Measurements from ENCODE around the gene SLC9A3.
"Not testable (repeated sequence)": the region's sequence is repeated elsewhere in the genome, so short reads cannot be mapped to it uniquely, and the experiment has no call there.

SLC9A3 gene

DNA sequence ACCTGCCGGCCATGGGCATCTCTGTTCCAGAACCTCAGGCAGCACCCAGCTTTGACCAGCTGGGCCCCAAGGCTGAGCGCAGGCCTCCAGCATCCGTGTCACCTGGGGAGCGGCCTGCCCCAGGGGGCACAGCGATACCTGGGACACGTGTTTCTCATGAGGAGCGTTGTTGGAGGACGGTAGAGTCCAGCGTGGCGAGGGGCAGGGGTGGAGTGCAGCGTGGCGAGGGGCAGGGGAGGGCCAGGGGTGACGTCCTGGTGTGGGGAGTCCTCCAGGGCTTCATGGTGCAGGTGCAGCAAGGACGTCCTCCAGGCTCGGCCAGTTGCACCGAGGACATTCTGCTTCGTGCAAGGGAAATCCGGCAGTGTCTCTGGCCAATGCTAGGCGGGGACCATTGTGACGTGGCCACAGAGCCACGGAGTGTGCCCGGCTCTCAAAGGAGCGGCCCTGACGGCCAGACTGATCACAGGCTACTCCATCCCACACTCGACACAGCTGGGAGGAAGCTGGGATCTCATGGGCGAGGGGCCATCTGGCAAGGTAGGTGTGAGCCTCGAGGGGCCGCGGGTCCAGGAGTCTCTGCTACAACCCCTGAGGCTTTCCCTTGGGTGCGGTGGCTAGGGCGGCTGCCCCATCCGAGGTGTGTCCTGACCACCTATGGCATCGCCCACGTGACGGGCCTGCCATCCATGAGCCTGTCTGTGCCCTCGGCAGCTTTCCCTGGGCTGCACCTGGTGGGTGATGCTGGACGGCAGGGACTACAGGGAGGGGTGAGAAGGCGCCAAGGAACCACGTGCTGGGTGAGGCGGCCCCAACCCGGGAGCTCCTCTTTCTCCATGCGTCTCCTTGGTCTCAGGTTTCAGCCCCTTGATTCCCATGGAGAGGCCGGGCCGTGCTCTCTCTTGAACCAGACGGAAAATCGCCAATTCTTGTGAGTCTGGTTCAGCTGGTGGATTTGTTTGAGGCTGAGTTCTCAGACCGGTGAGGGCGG, 33.8 kb downstream of the SLC9A3 start:
- no peak for DNase-seq (ENCODE audit: low read depth in 2 of 2)

DNA sequence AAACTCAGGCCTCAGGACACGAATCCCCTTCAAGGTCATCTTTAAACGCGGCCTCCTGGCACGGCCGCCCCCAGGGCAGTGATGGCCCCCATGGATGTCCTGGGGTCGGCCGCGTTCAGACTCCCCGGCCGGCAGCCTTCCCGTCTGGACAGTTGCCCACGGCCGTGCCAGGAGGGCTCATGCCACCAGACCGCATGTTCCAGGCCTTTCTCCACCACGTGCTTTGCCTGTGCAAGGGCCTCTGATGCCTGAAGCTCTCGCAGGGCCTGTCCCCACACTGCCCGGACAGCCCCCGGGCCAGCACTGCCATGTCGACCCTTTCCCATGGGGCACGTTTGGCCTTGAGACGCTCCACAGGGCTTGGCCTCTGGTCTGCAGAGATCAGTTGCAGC, 34.6 kb downstream of the SLC9A3 start:
- DNase-seq (ENCODE audit: low read depth in 2 of 2) = no peak

GRCh38 chr5:488744-489688, 35.2 kb downstream of the SLC9A3 start:
- no peak for DNase-seq (ENCODE audit: low read depth in 2 of 2)

GRCh38 chr5:488241-488640, 36.0 kb downstream of the SLC9A3 start:
- DNase-seq (ENCODE audit: low read depth in 2 of 2) = no peak

DNA sequence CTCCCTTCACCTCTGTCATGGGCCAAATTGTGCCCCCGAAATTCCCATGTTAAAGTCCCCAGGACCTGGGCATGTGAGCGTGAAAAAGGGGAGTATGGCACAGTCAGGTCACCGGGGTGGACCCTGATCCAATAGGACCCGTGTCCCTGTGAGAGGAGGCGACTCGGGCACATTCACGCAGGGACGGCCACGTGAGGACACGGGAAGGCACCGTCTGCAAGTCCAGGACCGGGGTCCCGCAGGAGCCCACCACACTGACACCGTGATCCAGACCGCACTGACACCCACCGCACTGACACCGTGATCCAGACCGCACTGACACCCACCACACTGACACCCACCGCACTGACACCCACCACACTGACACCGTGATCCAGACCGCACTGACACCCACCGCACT, 37.7 kb downstream of the SLC9A3 start:
- DNase-seq (ENCODE audit: low read depth in 2 of 2) = not testable (repeated sequence)

DNA sequence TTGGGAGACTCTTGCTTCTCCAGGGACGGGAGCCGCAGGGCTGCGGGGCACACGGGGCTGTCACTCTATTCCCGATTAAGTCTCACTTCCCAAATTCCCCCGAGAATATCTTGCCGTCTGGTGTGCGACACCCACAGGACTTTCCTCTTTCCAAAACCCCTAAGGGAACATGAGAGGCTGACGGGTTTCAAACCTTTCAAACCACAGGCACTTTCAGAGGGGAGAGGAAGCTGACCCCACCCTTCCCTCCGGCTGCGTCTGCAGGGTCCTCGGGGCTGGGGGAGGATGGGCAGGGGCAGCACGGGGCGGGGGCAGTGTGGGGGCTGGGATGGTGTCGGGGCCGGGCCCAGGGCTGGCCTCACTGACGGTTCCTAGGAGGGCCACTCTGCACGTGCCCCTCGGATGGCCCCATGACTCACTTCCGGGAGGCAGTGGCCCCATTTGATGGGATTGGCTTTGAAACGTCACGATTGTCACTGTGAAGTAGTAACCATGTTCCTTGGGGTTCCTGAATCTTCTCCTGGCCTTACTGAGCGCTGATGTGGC, 38.2 kb downstream of the SLC9A3 start:
- DNase-seq (ENCODE audit: low read depth in 2 of 2) = no peak

GRCh38 chr5:485113-485945, 38.9 kb downstream of the SLC9A3 start:
- DNase-seq (ENCODE audit: low read depth in 2 of 2) = no peak

- no peak for DNase-seq (ENCODE audit: low read depth in 2 of 2)
These were observed 39.7 kb downstream of the SLC9A3 start for GRCh38 chr5:484556-484955.

DNA sequence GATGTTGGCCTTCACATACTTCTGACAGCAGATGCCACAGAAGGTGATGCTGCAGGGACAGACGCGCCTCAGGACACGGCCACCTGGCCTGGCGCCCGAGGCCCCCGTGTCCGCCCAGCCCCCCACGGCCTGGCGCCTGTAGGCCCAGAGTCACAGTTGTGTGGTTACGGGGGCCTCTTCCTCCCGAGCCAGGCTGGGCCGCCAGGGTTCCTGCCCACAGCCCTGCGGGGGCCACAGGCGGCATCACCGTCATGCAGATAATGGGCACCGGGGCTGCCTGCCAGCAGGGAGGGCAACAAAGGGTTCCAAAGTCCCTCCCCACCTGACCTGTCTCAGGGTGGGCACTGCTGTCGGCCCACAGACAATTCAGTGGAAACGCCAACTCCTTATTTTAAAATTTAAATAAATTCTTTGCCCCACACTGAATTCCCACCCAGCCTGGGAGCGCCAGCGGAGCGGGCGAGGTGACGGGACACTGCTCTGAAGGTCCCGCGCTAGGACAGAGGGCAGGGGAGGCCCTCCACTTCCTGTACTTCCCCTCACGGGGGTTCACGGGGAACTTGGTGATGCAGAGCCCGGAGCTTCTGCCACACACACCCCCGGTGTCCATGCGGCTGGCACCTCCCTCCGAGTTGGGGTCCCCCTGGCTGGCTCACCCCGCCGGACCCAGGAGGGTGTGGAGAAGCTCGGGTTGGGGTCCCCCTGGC, 40.7 kb downstream of the SLC9A3 start:
- no peak for DNase-seq (ENCODE audit: low read depth in 2 of 2)

DNA sequence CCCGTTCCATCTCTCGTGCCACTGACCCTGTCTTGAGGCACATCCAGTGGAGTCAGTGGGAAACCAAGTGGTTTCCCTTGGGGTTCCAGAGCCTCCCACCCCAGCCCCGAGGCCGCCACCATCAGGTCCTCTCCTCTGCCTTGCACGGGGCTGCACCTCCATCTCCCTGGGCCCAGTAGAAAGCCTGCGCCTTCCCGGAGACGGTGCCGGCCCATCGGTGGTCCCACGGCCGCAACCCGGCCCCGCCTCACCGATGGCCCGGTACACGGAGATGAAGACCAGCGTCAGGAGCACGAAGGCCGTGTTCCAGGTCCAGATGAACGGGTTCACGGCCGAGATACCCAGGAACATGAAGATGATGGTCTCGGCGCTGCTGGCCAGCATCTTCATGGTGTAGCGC, 41.2 kb downstream of the SLC9A3 start:
- no peak for DNase-seq (ENCODE audit: low read depth in 2 of 2)

DNA sequence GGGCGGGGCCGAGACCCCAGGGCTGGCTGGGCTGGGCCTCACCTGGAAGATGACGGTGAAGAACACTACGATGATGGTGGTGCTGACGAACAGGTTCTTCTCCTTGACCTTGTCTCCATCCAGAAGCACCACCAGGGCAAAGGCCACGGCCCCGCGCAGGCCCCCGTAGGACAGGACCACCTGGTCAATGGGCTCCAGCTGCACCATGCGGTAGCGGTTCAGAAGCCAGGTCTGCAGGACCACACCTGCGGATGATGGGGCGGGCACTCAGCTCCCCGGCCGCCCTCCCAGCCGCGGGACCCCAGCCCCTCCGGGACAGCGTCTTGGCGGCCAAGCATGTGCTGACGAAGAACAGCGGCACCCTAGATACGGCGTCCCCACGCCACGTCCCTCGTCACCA, 41.7 kb downstream of the SLC9A3 start:
- DNase-seq (ENCODE audit: low read depth in 2 of 2) = no peak

DNA sequence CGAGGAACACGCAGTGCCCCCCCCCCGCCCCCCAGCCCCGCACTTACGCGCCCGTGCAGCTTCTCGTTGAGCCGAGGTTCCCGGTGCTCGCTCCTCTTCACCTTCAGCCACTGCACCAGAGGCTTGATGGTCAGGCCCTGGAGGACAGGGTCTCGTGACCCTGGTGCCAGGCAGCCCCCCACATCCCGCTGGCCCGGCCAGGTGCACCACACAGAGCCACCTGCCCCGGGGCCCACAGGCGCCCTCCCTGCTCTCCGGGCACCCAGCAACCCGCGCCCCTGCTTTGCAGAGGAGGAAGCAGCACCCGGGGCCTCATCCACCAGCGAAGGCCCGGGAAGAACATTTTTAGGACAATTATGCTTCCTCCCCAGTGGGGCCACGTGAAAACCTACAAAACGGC, 42.2 kb downstream of the SLC9A3 start:
- no peak for DNase-seq (ENCODE audit: low read depth in 2 of 2)

DNA sequence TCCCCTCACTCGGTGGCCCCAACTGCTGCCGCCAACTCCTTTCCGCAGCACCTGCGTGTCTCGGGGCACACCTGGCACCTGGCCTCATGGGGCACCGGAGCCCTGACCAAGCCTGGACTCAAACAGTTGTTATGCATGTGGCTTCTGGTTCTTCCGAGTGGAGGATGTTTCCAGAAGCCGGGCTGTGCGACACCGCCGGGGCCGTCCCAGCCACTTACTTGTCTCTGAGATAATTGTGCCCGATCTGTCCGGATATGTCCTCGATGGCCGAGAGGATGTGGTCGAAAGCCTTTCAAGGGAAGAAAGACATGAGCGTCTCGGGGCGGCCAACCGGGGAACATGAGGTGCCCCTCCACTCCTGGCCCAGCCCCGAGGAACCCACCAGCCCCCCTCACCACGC, 42.9 kb downstream of the SLC9A3 start:
- DNase-seq (ENCODE audit: low read depth in 2 of 2) = no peak

GRCh38 chr5:479566-480319, 44.5 kb downstream of the SLC9A3 start:
- no peak for DNase-seq (ENCODE audit: low read depth in 2 of 2)

DNA sequence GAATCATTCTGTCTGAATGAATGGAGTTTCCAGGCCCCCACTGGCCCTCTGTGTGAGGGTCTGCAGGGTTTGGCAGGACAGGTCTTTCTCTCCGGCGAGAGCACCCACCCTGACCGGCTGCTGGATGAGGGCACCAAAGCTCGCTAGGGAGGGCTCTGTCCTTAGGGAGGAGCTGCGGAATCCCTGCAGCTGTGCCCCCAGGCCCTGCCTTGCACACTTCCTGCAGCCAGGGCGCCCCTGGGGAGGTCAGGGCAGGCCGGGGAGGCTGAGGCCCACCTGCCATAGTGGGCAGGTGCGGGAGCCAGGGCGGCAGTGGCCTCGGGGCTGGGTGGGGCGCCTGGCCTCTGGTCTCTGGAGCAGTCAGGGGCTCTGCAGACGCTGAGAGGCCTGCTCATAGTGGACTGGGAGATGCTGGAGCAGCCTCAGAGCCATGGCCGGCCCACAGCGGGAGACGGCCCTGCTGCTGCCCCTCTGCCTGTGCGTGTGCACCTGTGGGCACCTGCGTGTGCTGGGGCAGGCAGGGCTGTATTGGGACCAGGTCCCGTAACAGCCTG, 45.2 kb downstream of the SLC9A3 start:
- no peak for DNase-seq (ENCODE audit: low read depth in 2 of 2)

DNA sequence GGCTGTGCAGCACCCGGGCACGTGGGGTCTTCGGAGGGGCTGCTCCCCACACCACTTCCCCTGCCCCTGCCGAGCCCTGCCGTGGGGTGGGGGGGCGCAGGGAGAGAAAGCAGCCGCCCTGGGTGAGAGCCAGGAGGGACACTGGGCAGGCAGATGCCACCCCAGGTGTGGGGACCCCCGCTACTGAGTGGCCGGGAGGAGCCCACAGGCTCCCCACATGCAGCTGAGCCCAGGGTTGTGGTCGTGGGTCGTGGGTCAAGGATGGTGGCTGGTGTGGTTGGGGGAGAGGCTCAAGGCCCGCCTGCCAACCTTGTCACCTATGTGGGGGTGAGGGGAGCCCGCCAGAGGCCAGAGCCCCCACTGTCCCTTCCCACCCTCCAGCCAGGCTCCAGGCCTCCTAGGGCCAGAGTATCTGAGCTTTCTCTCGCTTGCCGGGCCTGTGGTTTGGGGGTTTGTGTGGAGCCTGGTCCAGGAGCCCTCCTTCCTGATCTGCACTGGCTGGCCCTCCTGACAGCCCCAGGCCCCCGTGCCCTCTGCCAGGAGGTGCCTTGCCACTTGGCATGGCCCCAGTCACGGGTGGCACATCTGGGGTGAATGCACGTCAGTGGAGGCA, 45.8 kb downstream of the SLC9A3 start:
- DNase-seq (ENCODE audit: low read depth in 2 of 2) = no peak

DNA sequence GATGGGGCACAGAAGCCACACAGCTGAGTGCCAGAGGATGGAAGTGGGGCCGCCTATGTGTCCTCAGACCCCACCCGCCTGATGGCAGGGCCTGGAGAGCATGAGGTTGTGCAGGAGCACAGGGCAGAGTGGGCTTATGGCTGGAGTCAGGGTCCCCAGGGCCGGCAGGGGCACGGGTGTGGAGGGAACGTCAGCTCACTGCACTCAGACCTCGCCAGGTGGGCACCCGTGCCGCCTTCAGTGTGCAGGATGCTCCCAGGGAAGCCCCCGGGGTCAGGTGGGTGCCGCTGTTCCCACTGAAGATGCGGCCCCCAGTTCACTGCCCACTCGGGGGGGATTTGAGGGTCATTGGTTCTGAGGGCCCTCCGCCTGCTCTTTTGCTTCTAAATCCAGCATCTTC, 46.4 kb downstream of the SLC9A3 start:
- DNase-seq (ENCODE audit: low read depth in 2 of 2) = no peak

- DNase-seq (ENCODE audit: low read depth in 2 of 2) = no peak
These were observed 47.0 kb downstream of the SLC9A3 start for GRCh38 chr5:477247-477646.

GRCh38 chr5:476814-477175, 47.5 kb downstream of the SLC9A3 start:
- no peak for DNase-seq (ENCODE audit: low read depth in 2 of 2)
